ENCODE data around the gene VANGL2.

GRCh38 chr1:160405331-160405877, 5.0 kb downstream of the VANGL2 start:
- TF ChIP-seq CTCF (IDR thresholded peaks at IDR 0.05; ENCODE audit: low read length), result no peak
- no peak for TF ChIP-seq EZH2 (IDR thresholded peaks at IDR 0.05; ENCODE audit: borderline replicate concordance, low read length)

Measured in OCI-LY1 (cell line).